ENCODE data around the gene APH1A.

DNA sequence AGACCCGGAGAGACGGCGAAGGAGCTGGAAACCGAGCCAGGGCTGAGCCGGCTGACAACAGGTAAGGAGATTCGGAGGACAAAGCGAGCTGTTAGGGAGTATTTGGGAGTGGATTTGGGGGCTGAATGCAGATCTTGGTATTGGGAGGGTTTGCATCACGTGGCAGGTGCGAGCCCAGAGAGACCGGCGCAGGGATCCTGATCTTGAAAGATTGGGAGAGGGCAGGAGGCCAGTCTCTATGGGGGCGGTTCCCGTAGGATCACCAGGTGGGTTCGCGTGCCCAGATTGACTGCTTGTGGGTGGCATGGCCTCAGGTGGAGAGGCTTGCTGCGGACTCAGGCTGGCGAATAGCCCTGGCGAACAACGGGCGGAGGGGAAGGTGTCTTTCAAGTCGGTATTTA is 13.7 kb upstream of the APH1A start:
- no peak for TF ChIP-seq CTCF (IDR thresholded peaks at IDR 0.05)
- TF ChIP-seq POLR2A (IDR thresholded peaks at IDR 0.05), result peak; percentile 83 to 86
- TF ChIP-seq POLR2AphosphoS5 (IDR thresholded peaks at IDR 0.05), result peak; percentile 76
